Activated T-cell treated with anti-CD3 and anti-CD28 coated beads for 1 hour (primary cell): ENCODE results near the gene C1orf105.
"Not testable (repeated sequence)": the region's sequence is repeated elsewhere in the genome, so short reads cannot be mapped to it uniquely, and the experiment has no call there.

Experiments used
- DNase-seq: peaks from one replicate; pipeline ENCODE4 v3.0.0-alpha.2; 2020; ENCODE audit warnings: low read depth

The C1orf105 gene

DNA sequence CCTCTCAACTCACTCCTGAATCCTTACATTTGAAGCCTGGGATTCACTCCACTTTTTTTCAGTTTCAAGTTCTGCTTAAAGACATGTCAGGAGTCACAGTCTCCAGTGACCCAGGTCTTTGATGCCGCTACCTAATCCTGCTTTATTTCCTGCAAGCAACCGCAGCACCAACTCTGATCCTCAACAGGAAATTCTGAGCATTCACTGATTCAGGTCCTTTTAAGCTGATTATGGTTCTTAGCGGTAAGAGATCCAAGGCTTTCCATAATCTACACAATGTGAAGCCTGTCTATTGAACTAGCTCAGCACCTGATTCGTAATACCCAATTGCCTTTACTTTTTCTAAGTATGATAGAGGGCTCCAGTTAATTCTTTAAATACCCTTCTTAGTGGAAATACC lies 67.1 kb downstream of the C1orf105 start:
- DNase-seq = no peak

DNA sequence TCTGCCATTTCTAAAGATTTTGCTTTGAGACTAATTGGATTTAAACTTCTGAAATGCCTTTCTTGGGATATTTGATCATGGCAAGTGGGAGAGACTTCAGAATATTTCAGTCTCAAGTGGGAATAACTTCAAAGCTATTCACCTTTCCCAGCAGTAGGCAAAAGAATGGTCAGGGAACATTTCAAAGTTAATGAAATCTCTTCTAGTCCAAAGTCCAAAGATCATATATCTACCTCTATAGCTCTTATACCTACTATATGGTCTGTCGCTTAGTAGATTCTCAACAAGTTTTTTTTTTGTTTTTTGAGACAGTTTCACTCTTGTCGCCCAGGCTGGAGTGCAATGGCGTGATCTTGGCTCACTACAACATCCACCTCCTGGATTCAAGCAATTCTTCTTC lies 67.9 kb downstream of the C1orf105 start:
- DNase-seq = no peak

DNA sequence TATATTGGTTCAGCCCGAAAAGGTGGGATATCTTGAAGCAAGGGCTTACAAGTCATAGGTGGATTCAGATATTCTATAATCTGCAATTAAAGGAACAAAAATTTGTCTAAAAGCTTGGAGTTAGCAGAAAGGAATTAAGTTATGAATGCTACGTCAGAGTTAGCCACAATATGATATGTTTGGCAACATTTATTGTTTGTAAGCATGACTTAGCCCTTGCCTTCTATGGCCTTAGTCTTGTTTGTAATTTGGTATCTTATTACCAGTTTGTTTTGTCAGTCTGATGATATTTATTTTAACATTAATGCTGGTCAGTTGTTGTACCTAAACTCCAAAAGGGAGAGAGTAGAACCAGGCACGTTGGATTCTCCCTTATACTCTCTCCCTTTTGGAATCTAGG lies 69.4 kb downstream of the C1orf105 start:
- no peak for DNase-seq

DNA sequence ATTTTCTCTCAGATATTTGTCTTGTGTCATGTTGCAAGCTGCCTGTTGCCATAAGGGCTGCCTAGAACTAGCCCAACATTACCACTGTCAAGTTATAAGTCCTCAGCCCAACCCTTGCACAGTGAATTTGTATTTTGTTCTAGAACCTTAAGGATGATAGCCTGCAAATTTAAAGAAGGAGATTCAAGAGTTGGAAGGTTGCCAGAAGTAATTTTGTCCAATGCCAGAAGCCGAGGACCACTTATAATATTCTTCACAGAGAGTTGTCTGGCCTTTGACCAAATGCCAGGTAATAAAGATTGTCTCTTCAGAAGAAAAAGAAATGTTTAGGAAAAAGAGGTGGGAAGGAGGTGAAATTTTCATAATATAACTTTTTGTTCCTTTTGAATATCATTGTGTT lies 71.9 kb downstream of the C1orf105 start:
- no peak for DNase-seq

DNA sequence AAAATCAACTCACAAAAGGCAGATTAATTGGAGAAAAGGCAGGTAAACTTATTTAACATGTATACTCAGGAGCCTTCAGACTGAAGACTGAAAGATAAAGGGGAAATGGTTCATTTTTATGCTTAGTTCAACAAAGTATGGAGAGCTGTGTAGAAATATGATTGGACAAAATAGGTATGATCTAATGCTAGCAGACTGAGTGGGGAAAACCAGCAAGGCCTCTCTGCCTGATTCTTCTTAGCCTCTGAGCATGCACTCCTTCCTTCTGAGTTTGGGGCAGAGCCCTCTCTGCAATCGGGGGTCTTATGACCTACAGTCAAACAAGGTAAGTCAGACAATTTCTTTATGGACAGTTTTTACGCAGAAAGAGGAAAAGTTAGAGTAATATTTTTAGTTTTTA lies 73.7 kb downstream of the C1orf105 start:
- DNase-seq = no peak

DNA sequence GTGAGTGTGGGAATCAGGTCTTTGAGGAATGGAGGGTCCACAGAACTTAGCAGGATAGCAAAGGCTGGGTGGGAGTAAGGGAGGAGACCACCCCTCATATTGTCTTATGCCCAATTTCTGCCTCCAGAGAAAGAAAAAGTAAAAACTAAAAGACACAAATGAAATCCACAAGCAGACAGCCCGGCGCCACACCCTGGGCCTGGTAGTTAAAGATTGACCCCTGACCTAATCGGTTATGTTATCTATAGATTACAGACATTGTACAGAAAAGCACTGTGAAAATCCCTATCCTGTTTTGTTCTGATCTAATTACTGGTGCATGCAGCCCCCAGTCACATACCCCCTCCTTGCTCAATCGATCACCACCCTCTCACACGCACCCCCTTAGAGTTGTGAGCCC lies 75.6 kb downstream of the C1orf105 start:
- DNase-seq = not testable (repeated sequence)

DNA sequence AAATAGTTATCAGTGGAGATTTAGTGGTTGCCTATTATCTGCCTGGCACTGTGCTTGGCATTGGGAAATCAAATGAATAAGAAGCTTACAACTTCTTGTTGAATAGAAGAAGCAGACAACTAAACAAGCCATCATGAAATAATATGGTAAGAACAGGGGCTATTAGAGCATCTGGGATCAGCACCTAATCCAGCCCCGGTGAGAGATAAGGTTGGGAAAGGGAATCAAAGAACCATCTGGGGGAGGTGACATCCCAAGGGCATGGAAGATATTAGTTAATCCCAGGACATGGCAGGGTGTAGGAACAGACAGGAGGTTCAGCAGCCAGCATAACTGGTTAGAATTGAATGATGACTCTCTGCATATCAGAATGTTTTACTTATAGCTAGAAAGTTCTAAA lies 76.2 kb downstream of the C1orf105 start:
- DNase-seq = no peak

DNA sequence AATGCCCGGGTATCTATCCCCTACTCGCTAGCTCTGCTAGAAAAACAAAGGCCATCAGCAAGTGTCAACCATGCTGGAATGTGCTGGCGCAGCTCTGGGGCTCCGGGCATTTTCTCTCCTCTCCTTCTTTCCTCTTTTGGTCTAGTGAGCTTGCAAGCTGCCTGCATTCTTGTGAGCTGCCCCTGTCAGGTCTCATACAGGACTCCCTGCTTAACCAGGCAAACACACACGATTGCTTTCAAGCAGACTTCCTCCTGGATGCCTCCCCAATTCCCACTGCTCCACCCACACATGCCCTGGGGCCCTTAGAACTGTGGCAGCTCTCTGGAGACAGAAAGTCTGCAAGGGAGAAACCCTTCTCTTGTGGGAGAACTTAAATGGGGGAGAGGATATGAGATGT lies 76.7 kb downstream of the C1orf105 start:
- DNase-seq = no peak

DNA sequence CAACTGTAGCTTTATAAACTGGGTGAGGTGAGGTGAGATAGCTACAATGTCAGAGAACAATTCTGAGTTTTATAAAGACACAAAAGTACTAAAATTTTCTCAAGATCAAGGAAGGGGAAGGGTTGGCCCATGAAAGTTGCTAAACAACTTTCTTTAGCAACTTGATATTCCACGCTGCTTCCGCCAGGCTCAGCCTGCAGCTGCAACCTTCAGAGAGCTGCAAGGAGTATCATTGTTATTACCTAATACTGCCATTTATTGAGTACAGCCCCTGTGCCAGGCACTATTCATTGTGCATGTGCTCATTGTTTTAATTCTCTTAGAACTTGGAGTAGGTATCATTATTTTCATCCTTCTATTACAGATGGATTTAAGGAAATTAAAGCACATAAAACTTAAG lies 78.4 kb downstream of the C1orf105 start:
- no peak for DNase-seq

DNA sequence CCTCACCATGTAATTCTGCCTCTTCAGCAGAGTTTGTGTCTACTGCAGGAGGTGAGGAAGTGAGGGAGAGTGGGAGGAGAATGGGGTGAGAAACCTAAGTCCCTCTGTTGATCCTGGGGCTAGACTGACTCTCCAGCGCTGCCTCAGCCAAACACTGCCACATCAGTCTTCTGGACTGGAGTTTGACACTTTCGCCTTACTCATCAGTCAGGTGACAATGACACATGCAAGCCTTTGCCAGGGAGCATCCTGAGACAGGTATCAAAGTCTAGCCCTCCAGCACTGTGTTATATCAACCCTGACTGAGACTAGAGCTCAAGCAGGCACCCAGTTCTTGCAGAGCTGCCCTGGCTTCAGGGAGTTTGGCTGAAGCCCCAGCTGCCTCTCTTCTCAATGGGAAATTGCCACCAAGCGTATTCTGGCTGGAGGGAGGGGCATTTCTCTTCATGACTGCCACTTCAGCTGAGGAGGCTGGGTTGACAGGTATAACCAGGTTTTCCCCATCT lies 79.2 kb downstream of the C1orf105 start:
- no peak for DNase-seq

DNA sequence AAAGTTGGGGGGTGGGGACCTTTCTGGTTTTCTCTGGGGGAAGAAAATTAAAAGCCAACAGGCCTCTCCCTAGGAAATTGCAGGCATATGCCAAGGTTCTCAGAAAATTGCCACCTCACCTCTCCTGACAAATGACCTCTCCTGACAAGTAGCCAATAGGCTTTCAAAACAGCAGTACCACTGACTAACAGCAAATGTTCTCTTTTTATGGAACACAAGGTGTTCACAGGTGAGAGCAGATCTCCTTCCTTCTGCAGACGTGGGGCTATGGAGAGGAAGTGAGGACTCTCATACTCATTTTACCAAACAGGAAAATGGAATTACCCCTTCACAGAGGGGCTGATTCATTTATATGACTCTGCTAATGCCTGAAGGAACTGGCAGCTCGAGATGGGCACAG lies 79.7 kb downstream of the C1orf105 start:
- no peak for DNase-seq

DNA sequence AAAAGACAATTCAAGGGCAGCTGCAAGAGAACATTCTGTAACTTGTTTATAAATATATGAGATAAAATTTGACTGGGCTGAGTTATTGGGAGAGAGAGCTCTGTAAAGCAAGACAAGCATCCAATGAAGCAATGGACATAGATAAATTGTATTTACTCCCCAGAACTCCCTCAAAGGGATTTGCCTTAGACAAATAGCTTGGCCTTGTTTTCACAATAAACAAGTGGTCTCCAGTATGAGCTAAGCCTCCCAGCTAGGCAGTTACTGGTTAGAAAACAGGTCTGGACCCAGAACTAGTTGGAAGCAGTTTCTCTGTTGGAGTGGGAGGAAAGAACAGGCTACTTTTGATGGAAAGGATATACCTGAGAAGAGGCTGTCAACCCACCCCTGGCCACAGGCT lies 87.3 kb downstream of the C1orf105 start:
- DNase-seq = no peak

DNA sequence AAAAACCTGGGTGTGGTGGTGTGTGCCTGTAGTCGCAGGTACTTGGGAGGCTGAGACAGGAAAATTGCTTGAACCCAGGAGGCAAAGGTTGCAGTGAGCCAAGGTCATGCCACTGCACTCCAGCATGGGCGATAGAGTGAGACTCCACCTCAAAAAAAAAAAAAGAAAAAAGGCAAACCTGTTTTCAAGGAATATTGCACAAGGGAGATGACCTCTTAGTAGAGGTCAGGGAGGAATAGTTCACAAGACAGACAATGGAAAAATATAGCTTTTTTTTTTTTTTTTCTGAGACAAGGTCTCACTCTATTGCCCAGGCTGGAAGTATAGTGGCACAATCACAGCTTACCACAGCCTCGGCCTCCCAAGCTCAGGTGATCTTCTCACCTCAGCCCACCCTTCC lies 90.0 kb downstream of the C1orf105 start:
- no peak for DNase-seq

DNA sequence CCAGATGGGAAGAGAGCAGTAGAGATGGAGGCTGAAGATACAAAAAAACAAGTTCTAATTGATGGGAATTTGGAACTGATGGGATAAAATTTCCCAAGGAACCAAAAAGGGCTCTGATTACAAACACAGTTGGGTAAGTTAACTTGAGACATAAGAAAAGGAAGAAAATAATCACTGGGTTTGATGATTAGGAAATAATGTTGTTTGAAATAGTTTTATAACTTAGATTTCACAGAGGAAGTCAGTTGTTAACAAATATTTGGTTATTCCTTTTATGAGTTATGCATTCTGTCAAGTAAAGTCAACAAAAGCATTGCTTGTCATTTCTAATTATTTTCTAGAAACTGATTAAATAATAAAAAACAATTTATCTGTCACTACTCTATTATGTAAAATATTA lies 92.1 kb downstream of the C1orf105 start:
- no peak for DNase-seq

DNA sequence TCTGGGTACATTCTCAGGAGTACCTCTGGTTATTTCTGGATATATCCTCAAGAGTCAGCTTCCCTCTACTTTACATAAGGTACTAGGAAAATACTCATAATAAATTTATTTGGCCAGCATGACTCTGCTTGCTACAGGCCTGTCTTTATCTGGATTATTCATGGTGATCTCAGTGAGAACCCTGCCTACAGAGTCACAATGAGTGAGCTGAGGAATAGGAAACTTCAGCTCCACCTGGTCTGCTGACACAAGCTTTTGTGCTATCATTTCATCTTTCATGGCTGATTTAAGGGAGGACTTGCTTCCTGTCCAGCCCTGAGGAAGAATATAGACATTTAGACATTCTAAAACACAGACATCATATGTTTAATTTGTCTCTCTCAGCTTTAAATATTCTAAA lies 93.0 kb downstream of the C1orf105 start:
- no peak for DNase-seq

DNA sequence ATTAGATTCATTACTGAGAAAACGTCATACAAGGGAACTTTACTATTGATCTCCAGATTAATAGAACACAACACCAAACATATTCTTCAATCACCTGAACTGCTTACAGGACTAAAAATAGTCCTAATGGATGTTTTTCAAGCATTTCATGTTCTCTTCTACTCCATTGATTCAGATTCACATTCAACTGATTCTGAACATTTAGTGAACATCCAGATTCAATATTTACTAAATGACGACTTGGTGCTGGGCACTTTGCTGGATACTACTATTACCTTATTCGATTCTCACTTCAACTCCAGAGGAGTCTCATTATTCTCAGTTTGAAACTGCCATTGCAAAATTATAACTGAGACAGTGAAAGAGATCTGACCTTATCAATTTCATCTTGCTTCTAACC lies 93.6 kb downstream of the C1orf105 start:
- DNase-seq = no peak

DNA sequence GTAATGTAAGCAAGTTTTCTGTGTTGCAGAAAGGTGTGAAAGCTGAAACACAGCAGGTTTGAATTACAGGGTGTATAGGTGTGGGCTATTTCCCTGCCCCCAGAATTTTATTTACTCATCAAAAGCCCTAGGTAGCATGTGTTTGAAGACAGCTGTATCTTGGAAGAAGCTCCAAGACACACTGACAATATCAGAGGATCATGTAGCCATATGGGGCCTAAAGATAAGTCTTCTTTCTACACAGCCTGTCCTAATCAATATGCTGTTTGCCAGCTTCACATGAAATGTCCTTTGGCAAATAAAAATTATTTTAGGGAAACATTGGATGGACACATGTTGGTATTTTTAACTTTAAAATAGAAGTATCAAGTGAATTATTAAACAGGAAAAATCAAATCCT lies 95.0 kb downstream of the C1orf105 start:
- DNase-seq = no peak

DNA sequence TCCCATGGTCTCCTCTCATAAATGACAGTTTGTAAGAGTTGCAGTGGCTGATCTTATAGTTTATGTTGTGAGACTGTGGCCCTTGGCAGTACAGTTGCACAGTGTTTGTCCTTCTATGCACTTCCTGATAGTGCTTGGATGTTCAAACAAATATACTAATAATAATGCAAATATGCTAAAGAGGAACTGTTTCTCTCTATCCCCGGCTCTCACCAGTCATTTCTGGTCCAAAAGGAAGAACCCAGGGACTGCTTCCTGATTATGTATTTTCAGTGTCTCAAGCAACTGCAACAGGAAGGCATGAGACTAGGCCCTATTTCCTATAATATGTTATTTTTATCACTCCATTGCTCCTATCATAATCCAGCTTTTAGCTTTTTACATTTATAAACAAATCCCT lies 95.4 kb downstream of the C1orf105 start:
- no peak for DNase-seq

DNA sequence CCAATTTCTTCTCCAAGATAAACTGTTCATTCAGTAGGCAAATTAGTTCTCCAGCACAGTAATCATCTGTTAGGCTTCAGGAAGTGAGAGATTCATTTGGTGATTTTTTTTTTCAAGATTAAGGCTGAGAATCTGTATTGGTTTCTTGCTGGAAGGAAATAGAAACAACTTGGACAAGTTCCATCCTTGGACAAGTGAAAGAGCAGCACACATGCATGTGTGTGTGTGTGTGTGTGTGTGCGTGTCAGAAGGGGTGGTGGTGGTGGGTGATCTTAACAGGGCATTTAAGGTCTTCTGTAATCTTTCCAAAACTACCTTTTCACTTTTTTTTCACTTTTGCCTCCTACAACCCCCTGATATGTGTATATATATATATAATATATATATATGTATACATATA lies 96.6 kb downstream of the C1orf105 start:
- no peak for DNase-seq

DNA sequence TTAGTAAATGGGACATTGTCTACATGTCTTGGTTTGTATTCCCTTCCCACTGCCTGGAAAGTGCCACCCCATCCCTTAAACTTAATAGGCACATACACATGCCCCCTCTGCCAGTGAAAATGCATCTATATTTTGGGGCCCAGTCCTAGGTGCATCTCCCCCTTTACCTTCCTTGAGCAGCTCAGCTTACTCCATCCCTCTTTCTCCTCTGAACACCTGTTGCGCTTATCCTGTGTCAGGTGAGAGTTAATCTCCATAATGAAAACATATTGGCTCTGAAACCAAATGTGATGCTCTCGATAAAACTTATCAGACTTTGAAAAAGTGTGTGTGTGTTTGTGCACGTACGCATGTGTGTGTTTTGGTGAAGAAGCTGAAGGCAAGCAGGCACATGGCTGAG lies 97.1 kb downstream of the C1orf105 start:
- no peak for DNase-seq
